Breast epithelium (tissue), 3 donors: ENCODE results near the gene ELP1.

Experiments used
- POLR2A ChIP-seq: fragments of 450-650 bp; IDR thresholded peaks from one replicate; pipeline ENCODE4 v1.6.1; 2016; ENCODE audit warnings: antibody characterized with exemption, mild to moderate bottlenecking, moderate library complexity
- POLR2AphosphoS5 ChIP-seq, 3 donors: sonication (generic); formaldehyde crosslinking; IDR thresholded peaks; one replicate each; pipeline ENCODE4 v1.6.1; 2017; ENCODE audit warnings: antibody characterized with exemption in 3 of 3
- TF ChIP-seq, protein P1 (sequence below), 3 donors: fragments of 450-650 bp; IDR thresholded peaks; one replicate each; pipeline ENCODE4 v1.5.1; 2016 to 2017; ENCODE audit warnings: antibody characterized with exemption in 3 of 3, mild to moderate bottlenecking in 3 of 3, moderate library complexity in 3 of 3

GRCh38 chr9:108919517-108919916, 14.4 kb downstream of the ELP1 start:
- TF ChIP-seq, protein P1, sequence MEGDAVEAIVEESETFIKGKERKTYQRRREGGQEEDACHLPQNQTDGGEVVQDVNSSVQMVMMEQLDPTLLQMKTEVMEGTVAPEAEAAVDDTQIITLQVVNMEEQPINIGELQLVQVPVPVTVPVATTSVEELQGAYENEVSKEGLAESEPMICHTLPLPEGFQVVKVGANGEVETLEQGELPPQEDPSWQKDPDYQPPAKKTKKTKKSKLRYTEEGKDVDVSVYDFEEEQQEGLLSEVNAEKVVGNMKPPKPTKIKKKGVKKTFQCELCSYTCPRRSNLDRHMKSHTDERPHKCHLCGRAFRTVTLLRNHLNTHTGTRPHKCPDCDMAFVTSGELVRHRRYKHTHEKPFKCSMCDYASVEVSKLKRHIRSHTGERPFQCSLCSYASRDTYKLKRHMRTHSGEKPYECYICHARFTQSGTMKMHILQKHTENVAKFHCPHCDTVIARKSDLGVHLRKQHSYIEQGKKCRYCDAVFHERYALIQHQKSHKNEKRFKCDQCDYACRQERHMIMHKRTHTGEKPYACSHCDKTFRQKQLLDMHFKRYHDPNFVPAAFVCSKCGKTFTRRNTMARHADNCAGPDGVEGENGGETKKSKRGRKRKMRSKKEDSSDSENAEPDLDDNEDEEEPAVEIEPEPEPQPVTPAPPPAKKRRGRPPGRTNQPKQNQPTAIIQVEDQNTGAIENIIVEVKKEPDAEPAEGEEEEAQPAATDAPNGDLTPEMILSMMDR (IDR thresholded peaks at IDR 0.05): no peak
- TF ChIP-seq POLR2A: no peak
- TF ChIP-seq POLR2AphosphoS5 (IDR thresholded peaks at IDR 0.05): no peak
